Measurements from ENCODE around the gene HADHB.
A peak's percentile ranks its signal among the peaks of the same experiment; 100 is the strongest.
"Not testable (repeated sequence)": the region's sequence is repeated elsewhere in the genome, so short reads cannot be mapped to it uniquely, and the experiment has no call there.

Gene HADHB

DNA sequence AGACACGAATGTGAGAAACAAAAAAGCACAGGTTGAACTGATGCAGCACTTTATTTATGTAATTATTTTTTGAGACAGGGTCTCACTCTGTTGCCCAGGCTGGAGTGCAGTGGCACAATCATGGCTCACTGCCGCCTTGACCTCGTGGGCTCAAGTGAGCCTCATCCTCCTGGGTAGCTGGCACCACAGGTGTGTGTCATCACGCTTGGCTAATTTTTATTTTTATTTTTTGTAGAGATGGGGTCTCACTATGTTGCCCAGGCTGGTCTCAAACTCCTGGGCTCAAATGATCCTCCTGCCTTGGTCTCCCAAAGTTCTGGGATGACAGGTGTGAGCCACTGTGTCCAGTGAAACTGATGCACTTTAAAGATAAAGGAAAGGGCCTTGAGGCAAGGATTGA, 84.3 kb downstream of the HADHB start:
- not testable (repeated sequence) for DNase-seq, ATAC-seq

DNA sequence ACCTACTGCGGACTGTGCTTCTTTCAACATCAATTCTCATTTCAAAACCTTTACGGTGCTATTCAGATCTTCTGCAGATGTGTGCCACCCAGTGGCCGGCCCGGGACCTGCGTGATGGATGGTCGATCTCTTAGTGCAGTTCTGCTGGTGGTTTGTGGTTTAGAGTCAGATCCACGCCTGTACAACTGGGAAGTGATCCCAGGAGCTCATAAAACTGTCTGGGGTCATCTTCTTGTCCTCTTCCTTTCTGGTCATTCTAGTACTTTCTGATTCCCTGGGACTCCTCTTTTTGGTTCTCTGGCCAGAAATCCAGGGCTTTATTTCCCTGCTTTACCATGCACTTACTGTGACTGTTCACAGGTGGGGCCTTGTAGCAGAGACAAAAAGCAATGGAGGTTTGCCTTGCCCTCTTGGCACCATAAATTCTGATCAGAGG, 85.4 kb downstream of the HADHB start:
- peak; percentile 90 for ATAC-seq
- DNase-seq: peak; percentile 87

- DNase-seq (no peak), ATAC-seq (no peak)
These were observed 85.9 kb downstream of the HADHB start for GRCh38 chr2:26330604-26331003.

- ATAC-seq, DNase-seq: not testable (repeated sequence)
These were observed 86.6 kb downstream of the HADHB start for GRCh38 chr2:26331321-26331720.

DNA sequence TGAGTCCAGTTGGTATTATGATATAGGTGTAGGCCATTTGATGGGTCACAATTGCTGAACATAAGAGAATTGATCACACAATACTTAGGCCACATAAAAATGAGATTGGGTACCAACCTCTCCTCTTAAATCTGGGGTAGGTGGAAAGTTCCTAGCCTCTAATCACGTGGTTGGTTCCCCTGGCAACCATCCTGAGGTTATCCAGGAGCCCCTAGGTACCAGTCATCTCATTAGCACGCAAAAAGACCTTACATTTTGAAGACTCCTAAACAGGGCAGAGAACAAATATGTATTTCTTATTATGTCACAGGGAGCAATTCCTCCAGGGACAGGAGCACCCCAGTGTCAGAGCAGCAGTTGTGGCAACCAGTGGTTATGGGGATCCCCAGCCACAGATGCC, 88.6 kb downstream of the HADHB start:
- DNase-seq: no peak
- no peak for ATAC-seq

GRCh38 chr2:26335231-26335630, 90.5 kb downstream of the HADHB start:
- no peak for ATAC-seq

GRCh38 chr2:26336719-26337118, 92.0 kb downstream of the HADHB start:
- ATAC-seq (no peak), DNase-seq (no peak)

More at GRCh38 chr2:26335231-26335630, 90.5 kb downstream of the HADHB start:
- no peak for DNase-seq

GRCh38 chr2:26337298-26337697, 92.6 kb downstream of the HADHB start:
- DNase-seq (no peak), ATAC-seq (no peak)

Data from stimulated activated naive CD8-positive, alpha-beta T cell treated with anti-CD3 and anti-CD28 coated beads, Interleukin-15, Interleukin-2, amounts not matched to agents 100 U/mL and 50 U/mL, for 24 hours (primary cell).